SK-N-SH treated with all-trans-retinoic acid at 6 μM for 48 hours (cell line): ENCODE results near the gene RAB21.

Source experiments
- ATAC-seq: fragments of 200-7000 bp; cut with Tn5 transposase; 3 replicates; pipeline ENCODE4 v1.9.1; 2020; ENCODE audit warnings: mild to moderate bottlenecking, moderate library complexity
- BACH2 ChIP-seq: fragments of 250-450 bp; sonication (Bioruptor Pico); IDR thresholded peaks from 2 replicates; pipeline ENCODE4 v1.9.0; 2021; ENCODE audit warnings: mild to moderate bottlenecking, borderline replicate concordance
- CSDC2 ChIP-seq: fragments of 250-450 bp; sonication (Bioruptor Pico); IDR thresholded peaks from 2 replicates; pipeline ENCODE4 v1.5.0; 2020; ENCODE audit warnings: mild to moderate bottlenecking, moderate library complexity
- ESRRG ChIP-seq: fragments of 250-450 bp; sonication (Bioruptor Pico); IDR thresholded peaks from 2 replicates; pipeline ENCODE4 v1.6.1; 2021; ENCODE audit warnings: mild to moderate bottlenecking
- GLIS3 ChIP-seq: fragments of 250-450 bp; sonication (Bioruptor Pico); IDR thresholded peaks from 2 replicates; pipeline ENCODE4 v1.5.0; 2020; ENCODE audit warnings: mild to moderate bottlenecking, moderate library complexity
- ISL1 ChIP-seq: fragments of 250-450 bp; sonication (Bioruptor Pico); IDR thresholded peaks from 2 replicates; pipeline ENCODE4 v2.1.2; 2022; ENCODE audit warnings: mild to moderate bottlenecking, moderate library complexity
- OSR1 ChIP-seq: fragments of 250-450 bp; sonication (Bioruptor Pico); IDR thresholded peaks from 2 replicates; pipeline ENCODE4 v1.8.0; 2022; ENCODE audit warnings: moderate library complexity, mild to moderate bottlenecking, inconsistent platforms
- RARB ChIP-seq: fragments of 250-450 bp; sonication (Bioruptor Pico); IDR thresholded peaks from 2 replicates; pipeline ENCODE4 v1.8.0; 2021; ENCODE audit warnings: mild to moderate bottlenecking, moderate library complexity
- SNAI2 ChIP-seq: fragments of 250-450 bp; sonication (Bioruptor Pico); IDR thresholded peaks from 2 replicates; pipeline ENCODE4 v1.5.0; 2020; ENCODE audit warnings: mild to moderate bottlenecking, moderate library complexity
- TCF4 ChIP-seq: fragments of 250-450 bp; sonication (Bioruptor Pico); IDR thresholded peaks from 2 replicates; pipeline ENCODE4 v1.8.0; 2021; ENCODE audit warnings: mild to moderate bottlenecking, moderate library complexity, borderline replicate concordance
- TOX ChIP-seq: fragments of 250-450 bp; sonication (Bioruptor Pico); IDR thresholded peaks from 2 replicates; pipeline ENCODE4 v1.8.0; 2021; ENCODE audit warnings: mild to moderate bottlenecking, moderate library complexity, borderline replicate concordance
- ZC3H10 ChIP-seq: fragments of 250-450 bp; sonication (Bioruptor Pico); IDR thresholded peaks from 2 replicates; pipeline ENCODE4 v1.5.1; 2021; ENCODE audit warnings: mild to moderate bottlenecking, moderate library complexity
- ZFP3 ChIP-seq: fragments of 250-450 bp; sonication (Bioruptor Pico); IDR thresholded peaks from 2 replicates; pipeline ENCODE4 v1.5.0; 2020; ENCODE audit warnings: mild to moderate bottlenecking, moderate library complexity
- ZFP30 ChIP-seq: fragments of 450-650 bp; formaldehyde crosslinking; IDR thresholded peaks from 2 replicates; pipeline ENCODE4 v1.5.0; 2022; ENCODE audit warnings: mild to moderate bottlenecking, moderate library complexity
- ZNF70 ChIP-seq: fragments of 450-650 bp; formaldehyde crosslinking; IDR thresholded peaks from 2 replicates; pipeline ENCODE4 v1.5.0; 2020; ENCODE audit warnings: mild to moderate bottlenecking, moderate library complexity
- TF ChIP-seq, protein P1 (sequence below): fragments of 250-450 bp; sonication (Bioruptor Pico); IDR thresholded peaks from 2 replicates; pipeline ENCODE4 v1.5.1; 2021; ENCODE audit warnings: mild to moderate bottlenecking, moderate library complexity
- TF ChIP-seq, protein P2 (sequence below): fragments of 250-450 bp; sonication (Bioruptor Pico); IDR thresholded peaks from 2 replicates; pipeline ENCODE4 v1.8.0; 2020; ENCODE audit warnings: mild to moderate bottlenecking, moderate library complexity, borderline replicate concordance
- TF ChIP-seq, protein P3 (sequence below): fragments of 250-450 bp; sonication (Bioruptor Pico); IDR thresholded peaks from 2 replicates; pipeline ENCODE4 v1.5.1; 2020; ENCODE audit warnings: low read depth, mild to moderate bottlenecking, moderate library complexity
- TF ChIP-seq, protein P4 (sequence below): fragments of 250-450 bp; sonication (Bioruptor Pico); IDR thresholded peaks from 2 replicates; pipeline ENCODE4 v1.8.0; 2021; ENCODE audit warnings: low read depth, mild to moderate bottlenecking, moderate library complexity, borderline replicate concordance
- TF ChIP-seq, protein P5 (sequence below): fragments of 250-450 bp; sonication (Bioruptor Pico); IDR thresholded peaks from 2 replicates; pipeline ENCODE4 v1.5.0; 2020; ENCODE audit warnings: mild to moderate bottlenecking, moderate library complexity

Gene RAB21

DNA sequence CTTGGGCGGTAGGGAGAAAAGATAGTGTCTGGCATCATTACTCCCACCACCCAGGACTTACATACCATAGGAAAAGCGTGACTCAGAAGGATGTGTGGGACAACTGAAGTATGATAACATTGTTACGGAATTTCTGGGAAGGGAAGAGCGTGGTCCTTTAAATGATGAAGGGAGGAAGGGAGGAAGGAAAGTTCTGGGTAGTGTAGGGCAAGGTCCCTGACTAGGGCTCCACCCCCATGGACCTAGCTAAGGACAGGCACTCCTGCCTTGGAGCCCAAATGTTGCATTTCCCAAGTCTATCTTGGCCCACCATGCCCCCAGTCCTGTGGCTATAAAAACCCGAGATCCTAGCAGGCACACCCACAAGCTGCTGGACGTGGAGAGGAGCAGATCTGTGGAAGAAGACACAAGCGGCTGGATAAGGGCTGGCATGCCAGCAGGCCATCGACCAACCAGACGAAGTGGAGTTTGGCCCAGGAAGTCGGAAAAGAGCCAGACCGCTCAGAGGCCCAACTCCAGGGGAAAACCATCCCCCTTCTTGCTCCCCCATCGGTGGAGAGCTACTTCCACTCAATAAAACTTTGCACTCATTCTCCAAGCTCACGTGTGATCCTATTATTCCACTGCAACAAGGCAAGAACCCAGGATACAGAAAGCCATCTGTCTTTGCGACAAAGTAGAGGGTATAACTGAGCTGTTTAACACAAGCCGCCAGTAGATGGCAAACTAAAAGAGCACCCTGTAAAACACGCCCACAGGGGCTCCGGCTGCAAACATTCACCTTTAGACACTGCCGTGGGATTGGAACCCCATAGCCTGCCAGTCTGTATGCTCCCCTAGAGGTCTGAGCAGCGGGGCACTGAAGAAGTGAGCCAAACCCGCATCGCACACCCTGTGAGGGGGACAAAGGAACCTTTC, 23.0 kb upstream of the RAB21 start (continued):
- TF ChIP-seq, protein P1, sequence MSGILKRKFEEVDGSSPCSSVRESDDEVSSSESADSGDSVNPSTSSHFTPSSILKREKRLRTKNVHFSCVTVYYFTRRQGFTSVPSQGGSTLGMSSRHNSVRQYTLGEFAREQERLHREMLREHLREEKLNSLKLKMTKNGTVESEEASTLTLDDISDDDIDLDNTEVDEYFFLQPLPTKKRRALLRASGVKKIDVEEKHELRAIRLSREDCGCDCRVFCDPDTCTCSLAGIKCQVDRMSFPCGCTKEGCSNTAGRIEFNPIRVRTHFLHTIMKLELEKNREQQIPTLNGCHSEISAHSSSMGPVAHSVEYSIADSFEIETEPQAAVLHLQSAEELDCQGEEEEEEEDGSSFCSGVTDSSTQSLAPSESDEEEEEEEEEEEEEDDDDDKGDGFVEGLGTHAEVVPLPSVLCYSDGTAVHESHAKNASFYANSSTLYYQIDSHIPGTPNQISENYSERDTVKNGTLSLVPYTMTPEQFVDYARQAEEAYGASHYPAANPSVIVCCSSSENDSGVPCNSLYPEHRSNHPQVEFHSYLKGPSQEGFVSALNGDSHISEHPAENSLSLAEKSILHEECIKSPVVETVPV (CRISPR knock-in tag), result no peak
- TF ChIP-seq TOX (no peak), ZFP30 (CRISPR knock-in tag) (no peak), SNAI2 (CRISPR knock-in tag) (no peak)
- TF ChIP-seq, all 23 proteins: peak for 0

DNA sequence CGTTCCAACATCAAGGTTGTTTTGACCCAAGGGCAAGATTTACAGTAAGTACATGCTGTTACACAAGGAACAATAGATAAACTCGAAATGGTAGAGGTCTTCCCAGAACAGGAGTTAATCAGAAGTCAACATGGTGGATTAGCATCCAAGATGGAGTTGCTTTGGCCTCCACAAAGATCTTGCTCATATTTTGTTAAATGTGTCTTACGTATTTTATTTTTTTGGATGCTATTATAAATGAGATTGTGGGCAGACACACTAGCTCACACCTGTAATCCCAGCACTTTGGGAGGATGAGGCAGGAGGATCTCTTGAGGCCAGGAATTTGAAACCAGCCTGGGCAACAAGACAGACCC, 22.3 kb upstream of the RAB21 start:
- no peak for ATAC-seq
- no peak for TF ChIP-seq TOX
- no peak for TF ChIP-seq ZC3H10 (CRISPR knock-in tag)
- TF ChIP-seq, protein P2, sequence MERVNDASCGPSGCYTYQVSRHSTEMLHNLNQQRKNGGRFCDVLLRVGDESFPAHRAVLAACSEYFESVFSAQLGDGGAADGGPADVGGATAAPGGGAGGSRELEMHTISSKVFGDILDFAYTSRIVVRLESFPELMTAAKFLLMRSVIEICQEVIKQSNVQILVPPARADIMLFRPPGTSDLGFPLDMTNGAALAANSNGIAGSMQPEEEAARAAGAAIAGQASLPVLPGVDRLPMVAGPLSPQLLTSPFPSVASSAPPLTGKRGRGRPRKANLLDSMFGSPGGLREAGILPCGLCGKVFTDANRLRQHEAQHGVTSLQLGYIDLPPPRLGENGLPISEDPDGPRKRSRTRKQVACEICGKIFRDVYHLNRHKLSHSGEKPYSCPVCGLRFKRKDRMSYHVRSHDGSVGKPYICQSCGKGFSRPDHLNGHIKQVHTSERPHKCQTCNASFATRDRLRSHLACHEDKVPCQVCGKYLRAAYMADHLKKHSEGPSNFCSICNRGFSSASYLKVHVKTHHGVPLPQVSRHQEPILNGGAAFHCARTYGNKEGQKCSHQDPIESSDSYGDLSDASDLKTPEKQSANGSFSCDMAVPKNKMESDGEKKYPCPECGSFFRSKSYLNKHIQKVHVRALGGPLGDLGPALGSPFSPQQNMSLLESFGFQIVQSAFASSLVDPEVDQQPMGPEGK (CRISPR knock-in tag), result no peak
- no peak for TF ChIP-seq TCF4 (CRISPR knock-in tag)
- TF ChIP-seq, protein P3, sequence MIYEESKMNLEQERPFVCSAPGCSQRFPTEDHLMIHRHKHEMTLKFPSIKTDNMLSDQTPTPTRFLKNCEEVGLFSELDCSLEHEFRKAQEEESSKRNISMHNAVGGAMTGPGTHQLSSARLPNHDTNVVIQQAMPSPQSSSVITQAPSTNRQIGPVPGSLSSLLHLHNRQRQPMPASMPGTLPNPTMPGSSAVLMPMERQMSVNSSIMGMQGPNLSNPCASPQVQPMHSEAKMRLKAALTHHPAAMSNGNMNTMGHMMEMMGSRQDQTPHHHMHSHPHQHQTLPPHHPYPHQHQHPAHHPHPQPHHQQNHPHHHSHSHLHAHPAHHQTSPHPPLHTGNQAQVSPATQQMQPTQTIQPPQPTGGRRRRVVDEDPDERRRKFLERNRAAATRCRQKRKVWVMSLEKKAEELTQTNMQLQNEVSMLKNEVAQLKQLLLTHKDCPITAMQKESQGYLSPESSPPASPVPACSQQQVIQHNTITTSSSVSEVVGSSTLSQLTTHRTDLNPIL (CRISPR knock-in tag), result no peak
- no peak for TF ChIP-seq ZFP30 (CRISPR knock-in tag)
- no peak for TF ChIP-seq OSR1 (CRISPR knock-in tag)
- no peak for TF ChIP-seq RARB (CRISPR knock-in tag)
- TF ChIP-seq CSDC2, result no peak
- no peak for TF ChIP-seq ESRRG (CRISPR knock-in tag)
- no peak for TF ChIP-seq BACH2 (CRISPR knock-in tag)
- no peak for TF ChIP-seq ISL1 (CRISPR knock-in tag)
- no peak for TF ChIP-seq SNAI2 (CRISPR knock-in tag)
- TF ChIP-seq, protein P4, sequence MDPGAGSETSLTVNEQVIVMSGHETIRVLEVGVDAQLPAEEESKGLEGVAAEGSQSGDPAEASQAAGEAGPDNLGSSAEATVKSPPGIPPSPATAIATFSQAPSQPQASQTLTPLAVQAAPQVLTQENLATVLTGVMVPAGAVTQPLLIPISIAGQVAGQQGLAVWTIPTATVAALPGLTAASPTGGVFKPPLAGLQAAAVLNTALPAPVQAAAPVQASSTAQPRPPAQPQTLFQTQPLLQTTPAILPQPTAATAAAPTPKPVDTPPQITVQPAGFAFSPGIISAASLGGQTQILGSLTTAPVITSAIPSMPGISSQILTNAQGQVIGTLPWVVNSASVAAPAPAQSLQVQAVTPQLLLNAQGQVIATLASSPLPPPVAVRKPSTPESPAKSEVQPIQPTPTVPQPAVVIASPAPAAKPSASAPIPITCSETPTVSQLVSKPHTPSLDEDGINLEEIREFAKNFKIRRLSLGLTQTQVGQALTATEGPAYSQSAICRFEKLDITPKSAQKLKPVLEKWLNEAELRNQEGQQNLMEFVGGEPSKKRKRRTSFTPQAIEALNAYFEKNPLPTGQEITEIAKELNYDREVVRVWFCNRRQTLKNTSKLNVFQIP (CRISPR knock-in tag), result no peak
- TF ChIP-seq ZNF70 (CRISPR knock-in tag), result no peak

DNA sequence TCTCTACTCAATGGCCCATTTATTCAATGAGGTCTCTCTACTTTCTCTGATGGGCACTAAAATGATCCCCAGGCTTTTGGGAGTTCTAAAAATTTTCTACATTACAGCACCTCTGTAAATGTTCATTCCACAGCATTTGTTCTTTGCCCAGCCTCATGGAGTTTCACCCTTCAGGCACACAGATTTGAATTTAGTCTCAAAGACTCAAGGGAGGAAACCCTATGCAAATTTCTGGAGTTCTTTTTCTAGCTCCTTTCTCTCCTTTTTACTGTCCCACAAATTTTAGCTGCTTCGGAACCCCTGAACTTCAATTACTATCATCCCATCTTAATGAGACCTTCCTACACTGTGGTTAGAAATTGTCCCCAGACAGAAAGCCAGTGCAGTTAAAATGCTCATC, 17.5 kb upstream of the RAB21 start:
- TF ChIP-seq GLIS3 (CRISPR knock-in tag) (no peak), OSR1 (CRISPR knock-in tag) (no peak), ISL1 (CRISPR knock-in tag) (no peak), CSDC2 (no peak), ZNF70 (CRISPR knock-in tag) (no peak), SNAI2 (CRISPR knock-in tag) (no peak), ESRRG (CRISPR knock-in tag) (no peak), TOX (no peak), TCF4 (CRISPR knock-in tag) (no peak), ZFP30 (CRISPR knock-in tag) (no peak), ZFP3 (no peak)
- TF ChIP-seq, protein P5, sequence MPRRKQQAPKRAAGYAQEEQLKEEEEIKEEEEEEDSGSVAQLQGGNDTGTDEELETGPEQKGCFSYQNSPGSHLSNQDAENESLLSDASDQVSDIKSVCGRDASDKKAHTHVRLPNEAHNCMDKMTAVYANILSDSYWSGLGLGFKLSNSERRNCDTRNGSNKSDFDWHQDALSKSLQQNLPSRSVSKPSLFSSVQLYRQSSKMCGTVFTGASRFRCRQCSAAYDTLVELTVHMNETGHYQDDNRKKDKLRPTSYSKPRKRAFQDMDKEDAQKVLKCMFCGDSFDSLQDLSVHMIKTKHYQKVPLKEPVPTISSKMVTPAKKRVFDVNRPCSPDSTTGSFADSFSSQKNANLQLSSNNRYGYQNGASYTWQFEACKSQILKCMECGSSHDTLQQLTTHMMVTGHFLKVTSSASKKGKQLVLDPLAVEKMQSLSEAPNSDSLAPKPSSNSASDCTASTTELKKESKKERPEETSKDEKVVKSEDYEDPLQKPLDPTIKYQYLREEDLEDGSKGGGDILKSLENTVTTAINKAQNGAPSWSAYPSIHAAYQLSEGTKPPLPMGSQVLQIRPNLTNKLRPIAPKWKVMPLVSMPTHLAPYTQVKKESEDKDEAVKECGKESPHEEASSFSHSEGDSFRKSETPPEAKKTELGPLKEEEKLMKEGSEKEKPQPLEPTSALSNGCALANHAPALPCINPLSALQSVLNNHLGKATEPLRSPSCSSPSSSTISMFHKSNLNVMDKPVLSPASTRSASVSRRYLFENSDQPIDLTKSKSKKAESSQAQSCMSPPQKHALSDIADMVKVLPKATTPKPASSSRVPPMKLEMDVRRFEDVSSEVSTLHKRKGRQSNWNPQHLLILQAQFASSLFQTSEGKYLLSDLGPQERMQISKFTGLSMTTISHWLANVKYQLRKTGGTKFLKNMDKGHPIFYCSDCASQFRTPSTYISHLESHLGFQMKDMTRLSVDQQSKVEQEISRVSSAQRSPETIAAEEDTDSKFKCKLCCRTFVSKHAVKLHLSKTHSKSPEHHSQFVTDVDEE (CRISPR knock-in tag), result no peak
- TF ChIP-seq, protein P2 (CRISPR knock-in tag), result no peak
- TF ChIP-seq, protein P1 (CRISPR knock-in tag), result no peak
- TF ChIP-seq, protein P3 (CRISPR knock-in tag), result no peak
- ATAC-seq, result no peak
